Stimulated activated CD8-positive, alpha-beta memory T cell treated with anti-CD3 and anti-CD28 coated beads, Interleukin-4, amount 100 ng/mL, for 1 hour (primary cell): ENCODE results near the gene RNASE7.
A peak's percentile ranks its signal among the peaks of the same experiment; 100 is the strongest.
"Not testable (repeated sequence)": the region's sequence is repeated elsewhere in the genome, so short reads cannot be mapped to it uniquely, and the experiment has no call there.

Experiments used
- DNase-seq, 2 donors: peaks; one replicate each; pipeline ENCODE4 v3.0.0-alpha.2; 2020; ENCODE audit warnings: low read depth in 2 of 2, low spot score in 1 of 2

Gene RNASE7

GRCh38 chr14:21041676-21042433, at the start of gene RNASE7:
TSS of gene RNASE7 (plus strand) at chr14:21042362. CDS start at chr14:21042993, 631 bp downstream.
- DNase-seq = no peak

GRCh38 chr14:20996521-20996920, 45.6 kb upstream of the RNASE7 start:
- DNase-seq = no peak

- DNase-seq = no peak
Observed at GRCh38 chr14:20997115-20997514, 45.0 kb upstream of the RNASE7 start.

- no peak for DNase-seq
Observed at GRCh38 chr14:20997564-20997963, 44.6 kb upstream of the RNASE7 start.

- no peak for DNase-seq
Observed at GRCh38 chr14:20998139-20998538, 44.0 kb upstream of the RNASE7 start.

GRCh38 chr14:20998674-20999366, 43.3 kb upstream of the RNASE7 start, which contains the start of gene SLC39A2:
TSS of gene SLC39A2 (plus strand) at chr14:20999293. CDS start at chr14:20999447, 154 bp downstream.
- no peak for DNase-seq

GRCh38 chr14:20999591-20999990, 42.6 kb upstream of the RNASE7 start:
- DNase-seq = no peak

- no peak for DNase-seq
Observed at GRCh38 chr14:21001218-21001617, 40.9 kb upstream of the RNASE7 start.

GRCh38 chr14:21003788-21004346, 38.3 kb upstream of the RNASE7 start:
- no peak for DNase-seq

- not testable (repeated sequence) for DNase-seq
Observed at GRCh38 chr14:21009721-21010120, 32.4 kb upstream of the RNASE7 start.

- DNase-seq = no peak
Observed at GRCh38 chr14:21011136-21011535, 31.0 kb upstream of the RNASE7 start.

GRCh38 chr14:21014761-21015190, 27.4 kb upstream of the RNASE7 start:
- DNase-seq = peak; percentile 69 to 70

GRCh38 chr14:21015312-21015711, 26.9 kb upstream of the RNASE7 start:
- no peak for DNase-seq

- no peak for DNase-seq
Observed at GRCh38 chr14:21016413-21017190, 25.6 kb upstream of the RNASE7 start.

GRCh38 chr14:21017528-21018245, 24.5 kb upstream of the RNASE7 start:
- no peak for DNase-seq

- DNase-seq = no peak
Observed at GRCh38 chr14:21018286-21018685, 23.9 kb upstream of the RNASE7 start.

- no peak for DNase-seq
Observed at GRCh38 chr14:21018781-21019180, 23.4 kb upstream of the RNASE7 start.

- DNase-seq = no peak
Observed at GRCh38 chr14:21019366-21019765, 22.8 kb upstream of the RNASE7 start.

- no peak for DNase-seq
Observed at GRCh38 chr14:21020977-21021545, 21.1 kb upstream of the RNASE7 start.

GRCh38 chr14:21022686-21023085, 19.5 kb upstream of the RNASE7 start:
- no peak for DNase-seq
